Measurements from ENCODE around the gene CDK18.
"Not testable (repeated sequence)": the region's sequence is repeated elsewhere in the genome, so short reads cannot be mapped to it uniquely, and the experiment has no call there.

CDK18 gene

DNA sequence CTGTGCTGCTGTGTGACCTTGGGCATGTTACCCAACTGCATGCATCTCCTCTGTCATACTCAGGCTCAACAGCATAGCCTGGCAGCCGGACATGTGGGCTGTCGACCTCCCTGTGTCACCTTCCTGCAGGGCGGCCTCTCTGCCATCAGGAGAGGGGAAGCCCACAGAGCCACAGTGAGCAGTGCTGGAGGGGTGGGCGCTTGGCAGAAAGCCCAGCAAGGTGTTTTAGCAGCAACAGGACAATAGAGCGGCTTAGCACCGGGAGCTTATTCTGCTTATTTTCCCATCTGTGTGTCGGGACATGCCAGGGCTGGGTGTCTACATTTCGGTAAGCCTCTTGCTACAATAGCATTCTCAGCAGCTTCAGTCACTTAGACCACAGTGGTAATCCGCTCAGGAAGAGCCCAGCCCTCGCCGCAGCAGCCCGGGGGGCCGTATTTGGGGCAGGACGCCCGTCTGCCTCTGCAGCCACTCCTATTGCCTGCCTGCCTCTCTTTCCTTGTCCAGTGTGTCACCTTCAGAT, 22.8 kb upstream of the CDK18 start:
- no peak for DNase-seq

DNA sequence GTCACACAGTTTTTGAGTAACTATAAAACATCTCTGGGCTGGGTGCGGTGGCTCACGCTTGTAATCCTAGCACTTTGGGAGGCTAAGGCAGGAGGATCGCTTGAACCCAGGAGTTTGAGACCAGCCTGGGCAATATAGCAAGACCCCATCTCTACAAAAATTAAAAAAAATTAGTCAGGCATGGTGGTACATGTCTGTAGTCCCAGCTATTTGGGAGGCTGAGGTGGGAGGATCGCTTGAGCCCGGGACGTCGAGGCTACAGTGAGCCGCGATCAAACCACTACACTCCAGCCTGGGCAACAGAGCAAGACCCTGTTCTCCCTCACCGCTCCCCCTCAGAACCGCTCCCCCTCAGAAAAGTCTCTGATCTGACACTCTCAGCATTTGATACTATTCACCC, 21.9 kb upstream of the CDK18 start:
- not testable (repeated sequence) for DNase-seq

DNA sequence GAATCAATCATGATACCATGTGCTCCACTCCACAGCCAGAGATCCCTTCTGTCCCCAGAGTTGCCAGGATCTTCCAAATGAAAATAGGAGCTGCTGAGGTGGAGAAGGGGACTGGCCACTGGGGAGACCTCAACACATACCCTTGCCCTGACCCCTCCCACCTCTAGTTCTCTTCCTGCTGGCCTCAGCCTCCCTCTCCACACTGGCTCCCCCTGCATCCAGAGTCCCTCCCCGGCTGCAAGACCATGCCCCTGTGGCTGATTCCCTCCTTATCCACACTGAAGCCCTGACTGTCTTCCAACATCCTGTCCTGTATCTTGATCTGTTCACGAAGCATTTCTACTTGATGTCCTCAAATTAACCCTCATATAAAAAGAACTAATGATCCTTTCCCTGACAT, 21.1 kb upstream of the CDK18 start:
- no peak for DNase-seq

DNA sequence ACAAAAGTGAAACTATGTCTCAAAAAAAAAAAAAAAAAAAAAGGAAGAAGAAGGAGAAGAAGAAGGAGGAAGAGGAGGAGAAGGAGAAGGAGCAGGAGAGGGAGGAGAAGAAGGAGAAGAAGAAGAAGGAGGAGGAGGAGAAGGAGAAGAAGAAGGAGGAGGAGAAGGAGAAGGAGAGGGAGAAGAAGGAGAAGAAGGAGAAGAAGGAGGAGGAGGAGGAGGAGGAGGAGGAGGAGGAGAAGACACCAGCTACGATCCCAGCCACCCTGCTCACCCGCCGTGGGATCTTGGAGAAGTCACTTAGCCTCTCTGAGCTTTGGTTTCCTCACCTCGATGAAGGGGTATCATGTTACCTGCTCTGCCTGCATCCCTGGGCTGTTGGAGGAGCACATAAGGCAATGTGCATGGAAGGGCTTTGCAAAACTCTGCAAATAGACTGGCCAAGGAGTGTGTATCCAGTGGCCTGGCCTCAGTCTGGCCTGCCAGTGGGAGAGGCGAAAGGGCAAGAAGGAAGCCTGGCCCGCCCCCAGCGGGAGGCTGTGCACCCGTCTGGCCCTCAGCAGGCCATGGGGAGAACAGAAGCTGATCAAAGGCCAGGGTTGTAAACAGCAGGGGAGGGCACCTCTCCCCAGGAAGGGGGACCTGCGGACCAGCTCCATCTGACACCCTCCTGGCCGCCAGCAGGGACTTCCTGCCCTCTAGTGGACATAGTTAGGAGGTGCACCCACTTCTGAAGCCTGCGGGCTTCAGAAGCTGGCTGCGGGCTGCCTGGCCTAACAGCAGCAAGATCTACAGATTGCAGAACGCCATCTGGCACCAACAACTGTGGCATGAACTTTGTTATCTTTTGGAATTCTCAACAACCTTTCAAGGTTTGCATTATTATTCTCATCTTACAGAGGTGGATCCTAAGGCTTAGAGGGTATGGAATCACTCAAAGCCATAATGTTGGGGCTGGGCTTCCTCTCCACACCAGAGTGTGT, 19.2 kb upstream of the CDK18 start:
- DNase-seq = peak; percentile 77

DNA sequence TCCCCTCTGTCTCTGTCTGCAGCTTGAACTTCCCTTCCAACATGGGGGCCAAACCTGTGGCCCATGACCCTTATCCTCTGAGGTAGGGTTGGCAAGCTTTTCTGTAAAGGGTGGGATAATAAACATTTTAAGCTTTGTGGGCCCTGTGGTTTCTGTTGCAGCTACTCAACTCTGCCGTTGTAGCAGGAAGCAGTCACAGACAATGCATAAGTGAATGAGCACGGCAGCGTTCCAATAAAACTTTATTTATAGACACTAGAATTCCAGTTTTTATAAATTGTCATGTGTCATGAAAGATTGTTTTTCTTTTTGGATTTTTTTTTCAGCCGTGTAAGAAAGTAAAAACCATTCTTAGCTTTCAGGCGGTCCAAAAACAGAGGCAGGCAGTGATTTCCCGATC, 18.2 kb upstream of the CDK18 start:
- DNase-seq = no peak

DNA sequence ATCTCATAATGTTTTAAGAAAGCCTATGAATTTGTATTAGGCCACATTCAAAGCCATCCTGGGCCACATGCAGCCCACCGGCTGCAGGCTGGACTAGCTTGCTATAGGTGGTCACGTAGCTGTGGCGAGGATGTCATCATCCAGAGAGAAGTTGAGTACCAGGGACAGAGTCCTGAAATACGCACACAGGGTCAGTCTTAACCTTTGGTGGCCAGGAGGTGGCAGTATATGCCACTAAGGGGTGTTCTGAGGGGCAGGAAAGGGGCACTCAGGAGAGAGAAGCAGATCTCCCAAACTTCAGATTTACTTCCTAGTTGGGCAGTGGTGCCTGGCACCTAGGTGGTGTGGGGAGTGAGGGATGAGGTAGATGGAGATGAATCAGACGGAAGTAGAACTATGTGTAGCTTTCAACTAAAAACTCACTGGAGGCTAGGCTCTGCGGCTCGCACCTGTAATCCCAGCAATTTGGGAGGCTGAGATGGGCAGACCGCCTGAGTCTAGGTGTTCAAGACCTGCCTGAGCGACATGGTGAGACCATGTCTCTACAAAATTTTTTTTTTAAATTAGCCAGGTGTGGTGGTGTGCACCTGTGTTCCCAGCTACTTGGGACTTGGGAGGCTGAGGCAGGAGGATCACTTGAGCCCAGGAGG, 16.3 kb upstream of the CDK18 start:
- peak; percentile 83 for DNase-seq

DNA sequence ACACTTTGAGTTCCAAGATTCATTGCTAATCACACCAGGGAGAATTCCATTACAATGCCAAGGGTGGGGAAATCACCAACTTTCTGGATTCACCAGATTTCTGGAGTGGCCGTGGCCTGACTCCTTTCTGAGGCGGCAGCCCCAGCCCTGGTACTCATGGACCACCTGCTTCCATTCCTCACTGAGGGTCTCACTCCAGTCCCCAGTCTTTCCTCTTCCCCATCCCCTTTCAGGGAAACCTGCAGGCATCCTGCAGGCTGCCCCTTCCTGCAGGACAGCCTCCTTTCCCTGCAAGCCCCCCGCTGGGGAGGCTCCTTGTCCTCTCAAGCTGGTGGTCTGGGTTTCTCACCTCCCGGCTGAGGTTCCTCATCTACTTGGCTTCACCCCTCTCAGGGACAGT, 12.7 kb upstream of the CDK18 start:
- DNase-seq = no peak

DNA sequence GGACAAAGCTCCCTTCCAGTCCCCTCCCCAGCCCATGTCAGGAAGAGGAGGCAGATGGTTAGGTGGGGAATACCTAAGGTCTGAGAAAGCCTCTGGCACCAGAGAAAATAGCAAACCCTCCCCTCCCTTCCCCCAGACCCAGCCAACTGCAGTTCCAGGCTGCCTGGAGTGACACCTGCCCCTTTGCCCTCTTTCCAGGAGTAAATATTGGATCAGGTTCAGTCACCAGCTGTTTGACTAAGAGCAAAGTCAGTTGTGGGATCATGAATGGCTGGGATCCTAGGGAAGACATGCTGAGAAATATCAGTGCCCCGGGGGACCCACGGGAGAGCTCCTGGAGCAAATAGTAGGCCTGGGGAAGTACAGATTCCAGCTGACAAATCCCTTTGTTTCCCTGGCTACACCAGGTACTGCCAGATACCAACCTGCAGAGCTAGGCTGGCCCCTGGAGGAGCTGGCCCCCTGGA, 12.2 kb upstream of the CDK18 start:
- DNase-seq = no peak

DNA sequence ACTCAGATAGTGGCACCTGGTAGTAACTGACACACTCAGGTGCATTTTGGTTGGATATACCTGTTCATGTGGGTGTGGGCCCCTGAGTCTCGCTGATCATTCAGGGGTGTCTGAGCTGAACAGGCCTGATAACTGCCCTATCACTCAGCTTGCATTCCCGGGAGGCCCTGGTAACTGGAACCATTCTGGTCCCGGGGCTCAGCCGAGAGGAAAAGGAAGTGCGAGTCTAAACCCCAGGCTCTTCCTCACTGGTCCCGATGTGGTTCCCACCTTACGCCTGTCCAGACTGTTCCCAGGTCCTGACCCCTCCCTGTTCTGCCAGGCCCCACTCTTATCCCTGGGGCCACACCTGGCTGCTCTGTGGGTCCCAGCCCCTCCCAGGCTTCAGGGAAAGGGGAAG, 11.7 kb upstream of the CDK18 start:
- DNase-seq = no peak

DNA sequence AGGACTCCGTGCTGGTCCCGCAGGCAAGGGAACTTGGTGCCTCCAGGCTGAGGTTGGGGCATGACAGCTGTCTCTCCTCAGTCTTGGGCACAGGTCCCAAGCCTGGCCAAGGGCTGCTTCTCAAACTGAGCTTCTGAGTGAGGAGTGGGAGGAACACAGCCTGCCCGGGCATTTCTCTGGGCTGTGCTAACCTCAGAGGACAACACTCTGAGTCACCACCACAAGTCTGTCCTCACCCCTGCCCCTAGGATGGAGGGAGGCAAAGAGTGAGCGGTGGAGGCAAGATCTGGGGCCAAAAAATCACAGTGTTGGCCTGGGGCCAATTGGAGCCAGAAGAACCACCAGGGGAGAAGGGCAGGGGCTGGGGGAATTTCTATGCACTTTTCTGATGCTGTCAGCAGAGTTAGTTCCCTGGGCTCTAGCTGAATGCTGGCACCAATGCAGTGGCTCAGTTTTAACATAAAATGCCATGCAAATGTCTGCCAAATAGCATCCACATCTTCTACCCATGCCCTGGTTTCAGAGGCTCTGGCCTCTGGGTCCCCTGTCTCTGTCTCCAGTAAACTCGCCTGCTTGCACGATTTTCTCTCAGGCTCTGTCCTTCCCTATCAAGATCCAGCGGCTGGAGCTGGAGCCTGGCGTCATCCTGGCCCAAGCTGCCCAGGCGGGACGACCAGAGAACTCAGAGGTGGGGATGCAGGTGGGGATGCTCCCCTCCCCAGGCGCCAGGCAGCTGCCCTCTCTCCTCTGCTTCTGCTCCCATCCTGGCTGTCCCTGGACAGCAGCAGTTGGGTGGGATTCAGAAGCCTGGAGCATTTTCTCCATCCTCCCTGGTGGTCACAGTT, 11.0 kb upstream of the CDK18 start:
- peak; percentile 72 for DNase-seq

DNA sequence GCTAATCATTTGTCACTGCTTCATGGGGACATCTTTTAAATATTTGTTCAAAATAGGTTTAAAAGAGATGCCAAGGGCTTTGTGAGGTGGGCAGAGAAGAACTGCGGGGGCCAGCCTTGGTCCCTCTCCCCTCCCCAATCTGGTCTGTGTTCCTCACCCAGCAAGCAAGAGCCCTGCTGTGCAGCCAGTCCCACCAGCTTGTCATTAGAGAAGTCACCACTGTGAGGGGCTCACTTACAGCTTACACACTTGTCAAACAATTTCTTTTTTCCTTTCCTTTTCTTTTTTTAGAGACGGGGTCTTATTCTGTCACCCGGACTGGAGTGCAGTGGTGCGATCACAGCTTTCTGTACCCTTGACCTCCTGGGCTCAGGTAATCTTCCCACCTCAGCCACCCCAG, 10.4 kb upstream of the CDK18 start:
- DNase-seq = no peak

DNA sequence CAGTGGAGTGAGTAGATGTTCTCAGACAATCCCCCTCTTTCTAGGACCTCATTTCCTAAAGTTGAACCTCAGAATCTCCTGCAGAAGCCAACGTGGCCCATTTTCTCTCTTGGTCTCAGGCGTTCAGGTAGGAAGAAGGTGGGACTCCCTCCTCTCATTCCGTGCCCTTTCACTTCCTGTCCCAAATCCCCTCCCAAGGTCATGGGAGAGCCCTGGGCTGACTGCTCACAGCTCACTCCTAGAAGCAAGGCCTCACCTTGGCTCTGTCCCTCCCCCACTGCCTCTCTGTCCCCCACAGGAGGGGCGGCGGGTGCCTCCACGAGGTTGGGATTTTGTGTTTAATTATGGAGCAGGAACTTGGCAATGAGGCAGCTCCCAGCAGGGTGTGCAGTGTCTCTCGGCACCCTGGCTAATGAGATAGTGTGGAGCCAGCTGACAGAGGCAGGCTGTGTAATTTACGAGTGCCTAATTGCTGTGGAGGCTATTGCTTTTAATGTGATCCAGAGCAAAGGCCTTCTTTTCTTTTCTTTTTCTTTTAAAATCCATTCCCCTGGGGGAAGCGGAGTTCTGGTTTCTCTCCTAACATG, 9.1 kb upstream of the CDK18 start:
- DNase-seq = no peak

DNA sequence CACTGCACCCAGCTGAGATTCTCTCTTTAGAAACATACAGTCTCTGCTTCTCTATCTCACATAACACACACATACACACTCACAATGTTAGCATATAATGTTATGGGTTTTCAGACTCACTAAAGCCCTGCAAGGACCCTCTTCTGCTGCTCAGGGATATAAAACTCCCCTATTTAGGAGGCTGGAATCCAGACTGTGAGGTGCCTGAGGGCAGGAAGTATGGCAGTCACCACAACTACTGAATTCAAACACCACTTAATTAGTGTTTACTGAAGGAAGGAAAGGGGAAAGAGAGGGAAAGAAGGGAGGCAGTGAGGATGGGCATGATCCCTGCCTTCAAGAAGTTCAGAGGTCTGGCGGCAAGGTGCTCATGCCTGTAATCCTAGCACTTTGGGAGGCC, 7.8 kb upstream of the CDK18 start:
- DNase-seq = no peak

DNA sequence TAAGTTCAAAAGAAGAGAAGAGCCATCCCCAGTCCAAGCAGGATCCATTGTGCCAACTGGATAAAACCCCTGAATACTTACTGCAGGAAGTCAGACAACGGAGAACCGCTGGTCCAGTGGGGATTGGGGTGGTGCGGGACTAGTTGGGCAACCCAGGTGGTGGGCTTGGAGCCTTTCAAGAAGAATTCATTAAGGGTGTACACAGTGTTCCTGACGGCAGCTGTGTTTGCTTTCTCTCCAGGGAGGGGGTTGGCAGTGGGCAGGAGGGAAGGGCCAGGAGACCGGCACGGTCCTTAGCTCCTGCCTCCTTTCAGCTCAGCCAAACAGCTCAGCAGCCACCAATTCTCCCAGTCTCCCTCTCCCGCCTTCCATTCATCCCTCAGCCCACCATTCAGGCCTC, 7.1 kb upstream of the CDK18 start:
- DNase-seq = no peak

DNA sequence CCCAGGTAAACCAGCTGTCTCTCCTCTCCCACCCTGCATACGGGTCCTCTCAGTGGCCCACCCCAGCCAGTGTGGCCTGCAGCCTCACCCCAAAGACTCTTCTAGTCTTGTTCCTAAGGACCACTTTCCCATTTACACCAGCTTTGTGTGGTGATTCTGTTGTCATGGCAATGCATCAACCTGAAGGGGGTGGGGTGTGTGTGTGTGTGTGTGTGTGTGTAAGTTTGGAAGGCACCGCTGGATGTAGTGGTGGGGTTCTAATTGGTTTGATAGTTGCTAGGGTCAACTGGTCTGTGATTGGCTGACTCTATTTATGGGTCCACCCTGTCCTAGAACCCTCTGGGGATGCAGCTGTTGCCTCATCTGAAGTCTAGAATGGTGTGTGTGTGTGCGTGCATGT, 4.7 kb upstream of the CDK18 start:
- no peak for DNase-seq

DNA sequence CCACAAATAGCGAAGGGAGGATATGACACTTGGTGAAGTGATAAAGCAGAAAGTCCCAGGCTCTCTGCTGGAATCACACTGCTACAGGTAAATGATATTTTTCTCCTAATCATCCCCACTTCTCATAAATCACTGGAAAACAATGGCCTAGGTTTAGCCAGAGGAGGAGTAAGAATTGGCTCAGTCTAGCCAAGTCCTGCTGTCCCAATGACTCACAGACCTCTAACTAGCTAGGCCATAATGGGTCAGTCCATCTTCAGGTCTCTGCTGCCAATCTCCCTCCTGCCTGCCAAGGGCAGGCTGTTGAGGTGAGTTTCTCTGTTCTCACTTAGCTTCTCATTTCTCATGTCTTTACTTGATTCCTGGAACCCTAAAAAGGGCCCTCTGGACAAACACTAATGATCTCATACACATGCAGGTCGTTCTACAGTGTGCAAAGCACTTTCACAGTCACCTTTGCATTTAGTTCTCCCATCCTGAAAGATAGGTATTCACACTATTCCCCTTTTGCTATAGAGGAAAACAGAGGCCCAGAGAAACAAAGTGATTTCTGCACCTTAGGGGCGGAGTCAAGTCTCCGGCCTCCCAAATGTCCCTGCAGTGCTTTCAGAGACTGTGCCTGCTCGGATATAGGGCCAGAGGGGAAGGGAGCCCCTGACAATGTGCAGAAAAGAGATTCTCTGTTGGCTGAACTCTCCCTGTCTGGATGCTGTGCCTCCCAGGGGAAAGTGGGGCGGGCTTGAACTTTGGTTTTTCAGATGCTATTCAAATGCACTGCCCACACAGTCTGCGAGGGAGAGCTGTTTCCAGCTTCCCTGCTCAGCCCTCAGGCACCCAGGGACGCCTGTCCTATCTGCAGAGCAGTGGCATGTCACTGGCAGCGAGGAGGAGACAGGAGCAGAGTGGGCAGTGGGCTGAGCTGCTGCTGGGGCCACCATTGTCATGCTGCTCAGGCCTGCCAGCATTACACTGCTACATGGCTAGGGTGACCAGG, 3.9 kb upstream of the CDK18 start:
- no peak for DNase-seq

DNA sequence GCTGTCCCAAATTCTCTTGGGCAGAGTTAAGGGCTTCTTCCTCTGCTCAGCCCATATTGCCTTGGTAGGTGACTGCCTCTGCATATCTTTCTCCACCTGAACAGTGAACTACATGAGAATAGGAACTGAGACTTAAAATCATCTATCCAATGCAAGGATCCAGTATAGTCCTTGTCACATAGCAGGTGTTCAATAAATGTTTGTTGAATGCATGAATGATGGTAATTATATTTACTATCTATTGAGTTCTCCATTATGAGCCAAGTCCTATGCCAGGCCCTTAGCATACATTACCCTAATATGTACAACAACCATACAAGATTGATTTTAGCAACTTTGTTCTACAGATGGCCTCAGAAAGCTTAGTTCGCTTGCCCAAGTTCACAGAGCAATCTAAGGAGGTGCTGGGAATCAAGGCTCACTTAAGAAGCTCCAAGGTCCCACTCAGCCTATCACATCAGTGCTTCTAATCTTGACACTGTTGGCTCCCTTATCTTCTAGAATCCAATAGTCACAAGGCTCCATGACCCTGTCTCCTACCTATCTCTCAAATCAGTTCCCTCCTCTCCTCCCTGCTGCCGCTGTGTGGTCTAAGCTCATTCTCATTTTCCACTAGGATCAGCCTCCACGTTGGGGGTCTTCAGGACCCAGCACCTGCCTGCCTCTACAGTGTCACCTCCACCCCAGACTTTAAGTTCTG, 2.2 kb upstream of the CDK18 start:
- no peak for DNase-seq

DNA sequence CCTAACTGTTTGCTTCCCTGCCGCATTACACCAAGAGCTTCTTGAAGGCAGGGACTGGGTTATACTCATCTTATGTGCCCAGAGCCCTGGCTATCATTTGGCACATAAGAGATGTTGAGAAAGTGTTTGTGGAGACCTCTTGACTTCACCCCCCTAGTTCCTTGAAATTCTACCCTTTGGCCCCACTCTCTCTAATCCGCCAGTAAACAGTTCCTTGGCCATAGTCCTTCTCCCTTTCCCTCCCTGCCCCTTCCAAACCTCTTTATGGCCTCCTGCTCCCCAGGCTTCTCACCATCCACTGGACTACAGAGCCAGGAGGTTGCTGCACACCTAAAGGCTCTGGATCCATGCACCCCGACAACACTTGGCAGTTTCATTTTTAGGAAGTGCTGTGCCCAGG, 1.5 kb upstream of the CDK18 start:
- no peak for DNase-seq

DNA sequence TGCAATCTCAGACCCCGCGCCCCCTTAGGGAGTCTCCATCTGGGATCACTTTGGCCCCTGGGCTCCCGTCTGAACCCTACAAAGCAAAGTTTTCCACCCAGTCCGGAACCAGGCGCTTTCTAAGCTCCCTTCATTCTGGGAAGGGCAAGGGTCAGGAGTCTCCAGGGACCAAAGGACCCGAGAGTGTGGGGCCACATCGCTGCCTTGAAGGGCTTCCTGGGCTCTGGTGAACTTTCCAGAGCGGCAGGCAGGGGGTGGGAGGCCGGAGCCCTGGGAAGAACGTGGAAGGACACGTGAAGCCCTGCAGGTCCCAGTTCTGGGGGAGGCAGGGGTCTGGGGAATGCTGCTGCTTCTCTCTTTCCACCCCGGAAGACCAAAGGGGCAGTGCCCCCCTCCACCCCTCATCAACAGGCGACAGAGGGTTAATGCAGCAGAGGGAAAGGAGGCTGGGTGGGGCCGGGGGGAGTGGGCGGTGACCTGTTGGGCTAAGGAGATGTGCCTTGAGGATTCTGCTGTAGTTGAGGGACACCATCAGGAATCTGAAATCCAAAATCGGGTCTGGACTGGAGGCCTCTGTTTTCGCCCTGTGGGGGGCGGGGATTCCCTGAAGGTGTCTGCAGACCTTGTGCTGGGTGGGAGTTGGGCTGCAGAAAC, 734 bp downstream of the CDK18 start:
- no peak for DNase-seq

DNA sequence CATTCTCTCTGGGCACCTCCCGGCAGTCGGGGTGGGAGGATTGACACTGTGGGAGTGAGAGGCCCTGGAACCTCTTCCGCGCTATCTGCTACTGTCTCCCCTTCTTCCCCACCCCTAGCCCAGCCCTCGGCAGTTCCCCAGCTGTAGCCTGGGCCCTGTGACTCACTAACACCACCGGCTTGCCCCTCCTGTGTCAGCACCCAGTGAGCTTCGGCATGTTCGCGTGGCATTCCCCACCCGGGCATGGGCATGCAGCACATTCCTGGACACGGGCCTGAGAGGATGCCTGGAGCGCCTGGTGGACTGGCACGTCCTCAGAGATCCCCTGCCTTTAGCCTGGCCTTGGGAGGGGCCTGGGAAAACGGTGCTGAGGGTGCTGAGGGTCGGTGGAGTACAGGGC, 1.3 kb downstream of the CDK18 start:
- peak; percentile 27 for DNase-seq

Data from suppressor macrophage treated with lipopolysaccharide for 4 hours (primary cell).